Upper lobe of left lung (tissue), 4 donors: ENCODE results near the gene CDK4.

Source experiments
- POLR2A ChIP-seq, 4 donors: fragments of 450-650 bp; IDR thresholded peaks; one replicate each; pipeline ENCODE4 v1.5.1; 2016 to 2017; ENCODE audit warnings: antibody characterized with exemption in 4 of 4, mild to moderate bottlenecking in 2 of 4
- POLR2AphosphoS5 ChIP-seq, 2 donors: sonication (generic); formaldehyde crosslinking; IDR thresholded peaks; one replicate each; pipeline ENCODE4 v1.5.1; 2017; ENCODE audit warnings: antibody characterized with exemption in 2 of 2
- TF ChIP-seq, protein P1 (sequence below), 6 experiments: fragments of 450-650 bp in 4 of 6; fragments of 200-600 bp in 2 of 6; sonication (generic) in 2 of 6; IDR thresholded peaks; one replicate each; pipeline ENCODE4 v1.5.1; 2016 to 2019; ENCODE audit warnings: antibody characterized with exemption in 6 of 6

DNA sequence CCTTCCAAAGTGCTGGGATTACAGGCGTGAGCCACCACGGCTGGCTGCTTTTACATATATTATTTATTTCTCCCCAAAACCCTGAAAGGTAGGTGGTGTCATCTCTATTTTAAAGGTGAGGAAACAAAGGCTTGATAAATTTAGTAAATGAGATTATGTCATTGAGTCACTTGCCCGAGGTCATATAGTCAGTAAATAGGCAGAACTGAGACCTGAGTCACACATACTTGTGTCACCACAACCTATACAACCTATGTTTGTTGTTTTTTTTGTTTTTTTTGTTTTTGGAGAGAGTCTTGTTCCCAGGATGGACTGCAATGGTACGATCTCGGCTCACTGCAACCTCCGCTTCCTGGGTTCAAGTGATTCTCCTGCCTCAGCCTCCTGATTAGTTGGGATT, 43.2 kb upstream of the CDK4 start:
- TF ChIP-seq POLR2AphosphoS5 (IDR thresholded peaks at IDR 0.05) (no peak), POLR2A (IDR thresholded peaks at IDR 0.05) (no peak)
- TF ChIP-seq, protein P1, sequence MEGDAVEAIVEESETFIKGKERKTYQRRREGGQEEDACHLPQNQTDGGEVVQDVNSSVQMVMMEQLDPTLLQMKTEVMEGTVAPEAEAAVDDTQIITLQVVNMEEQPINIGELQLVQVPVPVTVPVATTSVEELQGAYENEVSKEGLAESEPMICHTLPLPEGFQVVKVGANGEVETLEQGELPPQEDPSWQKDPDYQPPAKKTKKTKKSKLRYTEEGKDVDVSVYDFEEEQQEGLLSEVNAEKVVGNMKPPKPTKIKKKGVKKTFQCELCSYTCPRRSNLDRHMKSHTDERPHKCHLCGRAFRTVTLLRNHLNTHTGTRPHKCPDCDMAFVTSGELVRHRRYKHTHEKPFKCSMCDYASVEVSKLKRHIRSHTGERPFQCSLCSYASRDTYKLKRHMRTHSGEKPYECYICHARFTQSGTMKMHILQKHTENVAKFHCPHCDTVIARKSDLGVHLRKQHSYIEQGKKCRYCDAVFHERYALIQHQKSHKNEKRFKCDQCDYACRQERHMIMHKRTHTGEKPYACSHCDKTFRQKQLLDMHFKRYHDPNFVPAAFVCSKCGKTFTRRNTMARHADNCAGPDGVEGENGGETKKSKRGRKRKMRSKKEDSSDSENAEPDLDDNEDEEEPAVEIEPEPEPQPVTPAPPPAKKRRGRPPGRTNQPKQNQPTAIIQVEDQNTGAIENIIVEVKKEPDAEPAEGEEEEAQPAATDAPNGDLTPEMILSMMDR (IDR thresholded peaks at IDR 0.05): no peak
